AG04450 (cell line): ENCODE data around the gene ARHGEF3. TPM values are rescaled to one million over a fixed set of nuclear protein-coding genes. Genes with fewer than 3 reads are reported as not detected.

Experiments used
- CTCF ChIA-PET: fragments of 300-600, 350-600 bp; formaldehyde crosslinking; extraction: SDS; loops from one replicate; lab custom pipeline; 2022; ENCODE audit warnings: antibody characterized with exemption, inconsistent platforms; lab: Charles Lee
- POLR2A ChIA-PET: fragments of 350-600 bp; formaldehyde crosslinking; extraction: SDS; loops from one replicate; lab custom pipeline; 2021; ENCODE audit warnings: antibody characterized with exemption, inconsistent platforms; lab: Yijun Ruan, JAX
- DNase-seq: peaks from one replicate; pipeline ENCODE4 v3.0.0-alpha.2; 2011; ENCODE audit warnings: low read depth, low spot score
- H3K27ac ChIP-seq: one replicate; pipeline ENCODE4 v1.5.1; 2012; ENCODE audit warnings: low read depth, low read length, control low read depth
- H3K27me3 ChIP-seq: one replicate; pipeline ENCODE4 v1.6.0; 2012; ENCODE audit warnings: low read length; ENCODE audit not compliant: control insufficient read depth, insufficient read depth
- H3K4me3 ChIP-seq: 2 replicates; pipeline ENCODE4 v1.5.1; 2011; ENCODE audit warnings: mild to moderate bottlenecking, low read depth, low read length, control low read depth
- H3K9me3 ChIP-seq: 2 replicates; pipeline ENCODE4 v1.5.1; 2012; ENCODE audit warnings: low read length; ENCODE audit not compliant: control insufficient read depth, insufficient read depth
- polyA plus RNA-seq: library from polyadenylated mRNA; depleted of rRNA; stranded (reverse); fragments of >200 nt; gene quantifications from 2 replicates; pipeline ENCODE4 v1.2.3, GENCODE V29; 2011
- TF ChIP-seq, protein P1 (sequence below): IDR thresholded peaks from 2 replicates; pipeline ENCODE4 v1.5.1; 2011; ENCODE audit warnings: low read depth, low read length, control low read depth, inconsistent platforms

Gene ARHGEF3
- polyA plus RNA-seq, 1 experiment, result 5.6 TPM

GRCh38 chr3:56823421-56823926 is 21.7 kb upstream of the ARHGEF3 start:
- Histone ChIP-seq H3K9me3 (no peaks in the 10 kb centered on the region), H3K4me3 (no peak overlapping the region), H3K27me3 (peaks cover 5% of the 10 kb centered on the region), H3K27ac (no peak overlapping the region)
- TF ChIP-seq, protein P1, sequence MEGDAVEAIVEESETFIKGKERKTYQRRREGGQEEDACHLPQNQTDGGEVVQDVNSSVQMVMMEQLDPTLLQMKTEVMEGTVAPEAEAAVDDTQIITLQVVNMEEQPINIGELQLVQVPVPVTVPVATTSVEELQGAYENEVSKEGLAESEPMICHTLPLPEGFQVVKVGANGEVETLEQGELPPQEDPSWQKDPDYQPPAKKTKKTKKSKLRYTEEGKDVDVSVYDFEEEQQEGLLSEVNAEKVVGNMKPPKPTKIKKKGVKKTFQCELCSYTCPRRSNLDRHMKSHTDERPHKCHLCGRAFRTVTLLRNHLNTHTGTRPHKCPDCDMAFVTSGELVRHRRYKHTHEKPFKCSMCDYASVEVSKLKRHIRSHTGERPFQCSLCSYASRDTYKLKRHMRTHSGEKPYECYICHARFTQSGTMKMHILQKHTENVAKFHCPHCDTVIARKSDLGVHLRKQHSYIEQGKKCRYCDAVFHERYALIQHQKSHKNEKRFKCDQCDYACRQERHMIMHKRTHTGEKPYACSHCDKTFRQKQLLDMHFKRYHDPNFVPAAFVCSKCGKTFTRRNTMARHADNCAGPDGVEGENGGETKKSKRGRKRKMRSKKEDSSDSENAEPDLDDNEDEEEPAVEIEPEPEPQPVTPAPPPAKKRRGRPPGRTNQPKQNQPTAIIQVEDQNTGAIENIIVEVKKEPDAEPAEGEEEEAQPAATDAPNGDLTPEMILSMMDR, result no peak
- DNase-seq, result no peak
- ChIA-PET CTCF (interaction anchor here (0.6 to 1.5 kb wide), 5 partner anchors 24 to 573 kb away, joined by 3 to 8 read pairs (median 5); no protein-coding TSS in a partner anchor), POLR2A (no interaction called here)

- Histone ChIP-seq H3K27ac (no peak overlapping the region), H3K4me3 (no peak overlapping the region), H3K27me3 (peaks cover 9% of the 10 kb centered on the region), H3K9me3 (no peaks in the 10 kb centered on the region)
- TF ChIP-seq, protein P1, result no peak
- POLR2A ChIA-PET, result no interaction called here
- CTCF ChIA-PET, result no interaction called here
- no peak for DNase-seq
Observed at GRCh38 chr3:56822501-56822900, 20.8 kb upstream of the ARHGEF3 start.

GRCh38 chr3:56819016-56819809 is 17.5 kb upstream of the ARHGEF3 start:
- no peak overlapping the region for H3K4me3 ChIP-seq
- no peaks in the 10 kb centered on the region for H3K9me3 ChIP-seq
- peaks cover 9% of the 10 kb centered on the region for H3K27me3 ChIP-seq
- no peak for DNase-seq
- POLR2A ChIA-PET, result no interaction called here
- H3K27ac ChIP-seq, result no peak overlapping the region
- CTCF ChIA-PET, result interaction anchor here (0.9 to 4.5 kb wide), 2 partner anchors 20 to 22 kb away, joined by 3 to 22 read pairs; no protein-coding TSS in a partner anchor
- TF ChIP-seq, protein P1, result no peak

- TF ChIP-seq, protein P1, result no peak
- no peak overlapping the region for H3K4me3 ChIP-seq
- CTCF ChIA-PET, result interaction anchor here (4.5 kb wide), 1 partner anchor 19 kb away, joined by 22 read pairs; no protein-coding TSS in a partner anchor
- H3K27ac ChIP-seq, result no peak overlapping the region
- POLR2A ChIA-PET, result no interaction called here
- no peaks in the 10 kb centered on the region for H3K9me3 ChIP-seq
- DNase-seq, result no peak
- H3K27me3 ChIP-seq, result peaks cover 9% of the 10 kb centered on the region
Observed at GRCh38 chr3:56818156-56818985, 16.6 kb upstream of the ARHGEF3 start.
